Fibroblast of lung (primary cell): Measurements from ENCODE around the gene SLC38A2. TPM values are rescaled to one million over a fixed set of nuclear protein-coding genes. Genes with fewer than 3 reads are reported as not detected.
A peak's percentile ranks its signal among the peaks of the same experiment; 100 is the strongest.

Experiments used
- DNase-seq, 2 donors: peaks; one replicate each; pipeline versions ENCODE4 v3.0.0 to v3.0.0-alpha.2; 2010; ENCODE audit warnings: low read depth in 2 of 2
- H2AFZ ChIP-seq: 2 replicates; pipeline ENCODE4 v1.5.1; 2012; ENCODE audit warnings: low read length, control low read depth, inconsistent platforms
- H3K27ac ChIP-seq: 2 replicates; pipeline ENCODE4 v1.5.1; 2011; ENCODE audit warnings: low read length, control low read depth; ENCODE audit not compliant: insufficient read depth
- H3K27me3 ChIP-seq: 2 replicates; pipeline ENCODE4 v1.5.1; 2011; ENCODE audit warnings: mild to moderate bottlenecking, low read length; ENCODE audit not compliant: control insufficient read depth, insufficient read depth
- H3K36me3 ChIP-seq: 2 replicates; pipeline ENCODE4 v1.5.1; 2011; ENCODE audit warnings: low read length; ENCODE audit not compliant: control insufficient read depth, insufficient read depth
- H3K4me1 ChIP-seq: 2 replicates; pipeline ENCODE4 v1.5.1; 2011; ENCODE audit warnings: low read length; ENCODE audit not compliant: control insufficient read depth, insufficient read depth; ENCODE audit errors: extremely low read depth
- H3K4me2 ChIP-seq: 2 replicates; pipeline ENCODE4 v1.5.1; 2011; ENCODE audit warnings: low read length, control low read depth; ENCODE audit not compliant: insufficient read depth; ENCODE audit errors: extremely low read depth
- H3K4me3 ChIP-seq, 4 experiments: fragments of 200-600 bp in 1 of 4; sonication (generic) in 1 of 4; replicated peaks in 1 of 4; 2 replicates each; pipeline ENCODE4 v1.5.1; 2011 to 2016; ENCODE audit warnings: low read length in 4 of 4, low read depth in 3 of 4, mild to moderate bottlenecking in 3 of 4, control low read depth in 2 of 4, inconsistent platforms in 1 of 4, mixed read lengths in 1 of 4; ENCODE audit not compliant: insufficient read depth in 1 of 4; ENCODE audit errors: control extremely low read depth in 1 of 4
- H3K79me2 ChIP-seq: 2 replicates; pipeline ENCODE4 v1.5.1; 2012; ENCODE audit warnings: mild to moderate bottlenecking, low read length, inconsistent platforms; ENCODE audit not compliant: control insufficient read depth, insufficient read depth
- H3K9ac ChIP-seq: 2 replicates; pipeline ENCODE4 v1.5.1; 2011; ENCODE audit warnings: mild to moderate bottlenecking, low read length, control low read depth; ENCODE audit not compliant: insufficient read depth
- H3K9me3 ChIP-seq: 2 replicates; pipeline ENCODE4 v1.5.1; 2012; ENCODE audit warnings: low read depth, low read length; ENCODE audit not compliant: control insufficient read depth, insufficient read depth
- H4K20me1 ChIP-seq: 2 replicates; pipeline ENCODE4 v1.5.1; 2011; ENCODE audit warnings: low read length; ENCODE audit not compliant: control insufficient read depth, insufficient read depth; ENCODE audit errors: extremely low read depth
- CTCF ChIP-seq, 2 donors: IDR thresholded peaks in 1 of 2; conservative IDR thresholded peaks in 1 of 2; 1 replicate in 1 of 2; 2 replicates in 1 of 2; pipeline ENCODE4 v1.5.1; 2011 to 2012; ENCODE audit warnings: low read length in 2 of 2, control low read depth in 1 of 2, inconsistent platforms in 1 of 2, low read depth in 1 of 2, mild to moderate bottlenecking in 1 of 2
- EZH2 ChIP-seq: IDR thresholded peaks from 2 replicates; pipeline ENCODE4 v1.5.1; 2012; ENCODE audit warnings: low read length, control low read depth, mild to moderate bottlenecking; ENCODE audit errors: missing control alignments
- polyA plus RNA-seq, 2 donors: library from polyadenylated mRNA; depleted of rRNA in 1 of 2; stranded (reverse) in 1 of 2; unstranded in 1 of 2; fragments of >200 nt; gene quantifications; 2 replicates each; pipeline ENCODE4 v1.2.1, GENCODE V29; 2011 to 2012; ENCODE audit warnings: missing spikeins in 1 of 2
- total RNA-seq: library from RNA; depleted of rRNA; stranded (reverse); fragments of >200 nt; gene quantifications from 2 replicates; pipeline ENCODE4 v1.2.1, GENCODE V29; 2014

SLC38A2 gene
- total and polyA plus RNA-seq, 2 donors (not counting 1 experiment from before 2014, with no cell fraction given), result 940 to 1,357 TPM

GRCh38 chr12:46404733-46405132, 32.2 kb upstream of the SLC38A2 start:
- Histone ChIP-seq H3K36me3 (no peaks in the 10 kb centered on the region), H4K20me1 (no peaks in the 10 kb centered on the region), H3K9ac (no peak overlapping the region), H3K9me3 (no peaks in the 10 kb centered on the region), H3K27me3 (no peaks in the 10 kb centered on the region), H3K4me1 (peaks cover 29% of the 10 kb centered on the region), H3K79me2 (no peaks in the 10 kb centered on the region), H3K4me3 (no peak overlapping the region), H3K27ac (peak overlapping the region; percentile 55), H3K4me2 (no peak overlapping the region), H2AFZ (no peak overlapping the region)
- no peak for TF ChIP-seq CTCF (conservative IDR thresholded peaks at IDR 0.05 in 1 of 2, IDR thresholded peaks at IDR 0.05 in 1 of 2; ENCODE audit: low read depth in 1 of 2, low read length in 2 of 2)
- no peak for TF ChIP-seq EZH2
- peak in 1 of 2 donors; percentile 73 for DNase-seq

GRCh38 chr12:46404225-46404631, 31.7 kb upstream of the SLC38A2 start:
- peak overlapping the region; percentile 55 for H3K27ac ChIP-seq
- no peaks in the 10 kb centered on the region for H3K79me2 ChIP-seq
- H3K9me3 ChIP-seq, result no peaks in the 10 kb centered on the region
- peak overlapping the region; percentile 16 for H3K4me2 ChIP-seq
- no peak overlapping the region for H3K9ac ChIP-seq
- TF ChIP-seq EZH2 (no peak), CTCF (conservative IDR thresholded peaks at IDR 0.05 in 1 of 2, IDR thresholded peaks at IDR 0.05 in 1 of 2; ENCODE audit: low read depth in 1 of 2, low read length in 2 of 2) (no peak)
- DNase-seq, result peak; percentile 59 to 97
- no peak overlapping the region for H2AFZ ChIP-seq
- H3K4me3 ChIP-seq, result no peak overlapping the region
- H3K27me3 ChIP-seq, result no peaks in the 10 kb centered on the region
- peaks cover 29% of the 10 kb centered on the region for H3K4me1 ChIP-seq
- H3K36me3 ChIP-seq, result no peaks in the 10 kb centered on the region
- no peaks in the 10 kb centered on the region for H4K20me1 ChIP-seq

DNA sequence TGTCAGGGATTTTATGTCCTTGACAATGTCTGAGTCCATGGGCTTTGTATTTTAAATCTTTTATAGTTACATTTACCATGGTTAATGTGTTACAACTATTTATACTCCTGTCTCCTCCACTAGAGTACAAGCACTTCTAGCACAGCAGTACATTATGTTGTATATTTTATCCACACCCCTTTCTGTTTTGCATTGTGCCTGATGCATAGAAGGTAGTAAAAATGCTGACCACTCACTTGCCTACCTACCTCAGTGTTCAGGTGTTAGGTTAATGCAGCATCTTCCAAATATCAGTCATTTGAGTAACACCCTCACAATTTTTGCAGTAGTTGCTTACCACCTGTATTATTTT, 31.1 kb upstream of the SLC38A2 start:
- no peak for DNase-seq
- Histone ChIP-seq H2AFZ (no peak overlapping the region), H3K4me3 (no peak overlapping the region), H3K27me3 (no peaks in the 10 kb centered on the region), H3K9me3 (no peaks in the 10 kb centered on the region), H4K20me1 (no peaks in the 10 kb centered on the region), H3K79me2 (no peaks in the 10 kb centered on the region), H3K36me3 (no peaks in the 10 kb centered on the region), H3K4me1 (peaks cover 29% of the 10 kb centered on the region), H3K9ac (no peak overlapping the region), H3K27ac (peak overlapping the region; percentile 55), H3K4me2 (peak overlapping the region; percentile 33)
- no peak for TF ChIP-seq CTCF (conservative IDR thresholded peaks at IDR 0.05 in 1 of 2, IDR thresholded peaks at IDR 0.05 in 1 of 2; ENCODE audit: low read depth in 1 of 2, low read length in 2 of 2)
